SIG-M5 (cell line): ENCODE data around the gene STAP2.

Experiments
- DNase-seq: peaks from one replicate; lab custom pipeline; 2025; lab: John Stamatoyannopoulos, UW

Gene STAP2

DNA sequence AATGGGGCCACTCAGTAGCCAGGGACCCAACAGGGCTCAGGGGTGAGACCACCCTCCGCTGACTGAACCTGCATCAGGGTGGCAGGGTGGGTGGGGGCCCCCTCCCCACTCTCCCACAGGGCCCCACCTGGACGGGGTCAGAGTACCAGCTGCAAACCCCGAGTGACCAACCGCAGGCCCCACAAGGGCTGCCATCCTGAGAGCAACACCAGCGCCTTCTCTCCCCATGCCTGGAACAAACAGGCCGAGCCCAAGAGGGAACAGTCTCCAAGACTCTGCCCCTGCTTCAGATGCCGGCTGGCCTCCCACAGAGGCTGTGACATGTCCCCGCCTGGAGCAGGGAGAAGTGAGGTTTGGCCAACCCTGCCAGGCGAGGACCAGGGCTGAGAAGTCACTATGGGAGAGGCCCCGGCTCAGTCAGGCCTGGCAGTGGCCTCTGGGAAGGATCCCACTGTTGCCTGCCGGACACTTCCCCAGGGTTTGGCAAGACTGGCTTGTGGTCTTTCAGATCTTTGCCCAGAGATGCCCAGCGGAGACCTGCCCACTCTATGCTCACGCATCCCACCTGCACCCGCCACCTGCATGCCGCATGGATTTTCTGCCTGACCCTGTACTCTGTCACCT lies 31.9 kb upstream of the STAP2 start:
- no peak for DNase-seq

- DNase-seq = no peak
These were observed 31.2 kb upstream of the STAP2 start for GRCh38 chr19:4369888-4370260.

DNA sequence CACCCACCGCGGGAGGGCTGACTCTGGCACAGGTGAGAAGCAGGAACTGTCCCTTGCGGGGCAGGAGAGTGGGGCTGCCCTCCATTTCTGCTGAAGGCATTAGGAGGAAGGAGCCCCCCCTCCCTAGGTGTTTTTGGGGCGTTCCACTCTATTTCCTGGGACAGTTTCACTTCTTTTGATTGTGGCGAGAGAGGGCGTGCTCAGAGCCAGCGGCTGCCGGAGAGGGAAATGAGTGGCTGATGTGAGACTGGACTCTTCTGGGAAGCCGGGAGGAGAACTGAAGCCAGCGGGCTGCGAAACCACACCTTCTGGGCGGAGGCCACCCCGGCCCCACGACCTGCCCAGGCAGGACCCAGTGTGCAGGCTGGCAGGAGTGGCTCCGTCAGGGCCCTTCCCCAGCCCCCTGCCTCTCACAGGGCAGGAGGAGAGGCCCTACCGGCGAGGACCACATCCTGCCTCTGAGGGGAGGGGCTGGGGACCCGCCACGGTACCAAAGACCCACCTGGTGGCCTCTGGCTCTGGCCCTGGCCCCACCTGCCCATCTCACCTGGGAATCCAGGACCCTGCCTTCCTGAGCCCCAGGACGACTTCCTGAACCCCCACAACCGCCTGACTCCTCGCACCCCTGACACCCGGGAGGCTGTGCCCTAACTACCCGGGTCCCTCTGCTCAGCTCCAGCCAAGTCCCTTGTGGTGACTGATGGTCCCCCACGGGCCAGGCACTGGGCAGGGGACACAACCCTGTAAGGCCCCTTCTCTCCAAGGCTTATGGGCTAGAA lies 30.7 kb upstream of the STAP2 start:
- DNase-seq = no peak

DNA sequence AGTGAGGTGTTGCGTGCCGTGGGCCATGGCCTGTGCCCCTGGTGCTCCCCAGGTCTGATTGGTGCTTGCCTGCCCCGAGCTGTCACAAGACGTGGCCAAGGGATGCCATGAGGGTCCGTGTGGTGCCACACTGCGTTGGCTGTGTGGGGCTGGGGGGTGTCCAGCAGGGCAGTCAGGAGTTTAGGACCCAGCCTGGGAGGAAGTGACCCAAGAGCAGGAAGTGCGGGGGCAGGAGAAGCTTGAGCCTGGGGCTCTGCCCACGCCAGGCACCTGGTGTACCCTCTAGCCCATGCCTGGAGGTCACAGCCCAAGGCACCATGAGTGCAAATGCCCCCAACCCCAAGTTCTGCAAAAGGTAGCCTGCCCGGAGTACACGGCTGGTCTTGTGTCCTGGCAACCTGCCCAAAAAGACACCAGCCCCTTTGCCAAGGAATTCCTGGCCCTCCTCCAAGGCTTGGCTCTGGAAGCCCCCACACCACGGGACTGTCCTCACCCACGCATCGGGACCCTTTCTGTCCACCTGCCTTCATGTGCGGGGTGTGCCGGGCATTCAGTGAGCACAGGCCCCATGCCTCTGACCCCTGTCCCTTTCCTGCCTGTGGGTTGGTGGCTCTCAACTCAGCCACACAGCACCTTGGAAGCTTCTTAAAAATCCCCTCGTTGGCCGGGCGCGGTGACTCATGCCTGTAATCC lies 29.6 kb upstream of the STAP2 start:
- DNase-seq = no peak

DNA sequence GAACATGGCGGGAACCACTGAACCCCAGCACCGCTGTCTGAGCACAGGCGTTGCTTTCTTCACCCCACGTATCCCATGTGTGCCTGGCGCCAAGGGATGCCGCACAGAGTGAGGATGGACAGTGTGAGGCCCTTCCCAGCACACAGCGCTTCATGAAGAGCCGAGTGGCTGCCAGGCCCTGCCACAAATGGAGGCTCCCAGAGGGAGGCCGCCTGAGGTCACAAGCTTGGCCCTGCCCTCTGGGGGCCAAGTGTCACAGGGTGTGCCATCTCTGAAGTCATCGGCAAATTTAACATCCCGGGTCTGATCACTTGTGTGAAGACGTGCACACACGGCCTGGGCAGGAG lies 29.1 kb upstream of the STAP2 start:
- no peak for DNase-seq

DNA sequence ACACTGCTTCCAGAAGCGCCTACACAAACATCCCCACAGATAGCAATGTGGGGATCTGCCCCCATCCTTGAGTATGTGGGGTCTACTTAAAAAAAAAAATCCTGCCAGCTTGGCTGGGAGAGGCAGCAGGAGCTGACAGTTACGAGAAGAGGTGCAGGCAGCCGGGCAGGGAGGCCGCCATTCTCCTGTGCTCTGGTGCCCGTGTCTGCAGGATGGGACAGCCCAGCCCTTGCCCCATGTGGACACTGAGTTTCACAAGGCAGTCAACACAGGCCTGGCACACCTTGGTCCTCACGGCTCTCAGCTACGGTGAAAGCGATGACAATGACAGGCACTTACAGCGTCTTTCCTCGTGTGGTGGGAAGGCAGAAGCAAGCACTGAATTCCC lies 28.7 kb upstream of the STAP2 start:
- no peak for DNase-seq

DNA sequence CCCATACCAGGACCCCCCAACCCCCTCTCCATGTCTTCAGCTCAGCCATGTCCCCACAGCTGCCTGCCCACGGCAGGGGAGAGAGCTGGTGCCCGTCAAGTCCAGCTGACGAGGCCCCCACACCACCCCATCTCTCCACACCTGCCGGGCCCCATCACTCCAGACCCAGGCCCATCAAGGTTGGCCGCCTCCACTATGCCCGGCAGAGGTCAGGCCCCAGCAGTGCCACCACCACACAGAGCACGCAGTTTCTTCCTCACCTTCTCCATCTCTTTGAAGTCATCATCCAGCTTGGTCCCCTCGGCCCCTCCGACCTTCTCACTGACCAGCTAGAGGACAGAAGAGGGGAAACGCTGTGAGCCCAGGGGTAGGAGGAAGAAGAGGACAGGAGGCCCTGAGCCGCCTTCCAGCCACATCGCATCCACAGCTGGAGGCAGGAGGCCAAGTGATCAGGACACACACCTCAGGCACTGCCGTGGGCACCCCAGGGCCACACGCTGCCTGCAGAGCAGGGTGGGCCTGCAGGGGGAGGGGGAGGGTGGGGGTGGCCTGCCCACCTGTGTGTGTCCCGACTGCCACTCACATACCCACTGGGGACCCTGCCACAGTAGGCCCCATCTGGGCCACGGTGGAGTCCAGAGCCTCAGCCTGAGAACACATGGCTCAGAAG lies 28.2 kb upstream of the STAP2 start:
- DNase-seq = no peak

- DNase-seq = no peak
These were observed 27.4 kb upstream of the STAP2 start for GRCh38 chr19:4365791-4366665.

DNA sequence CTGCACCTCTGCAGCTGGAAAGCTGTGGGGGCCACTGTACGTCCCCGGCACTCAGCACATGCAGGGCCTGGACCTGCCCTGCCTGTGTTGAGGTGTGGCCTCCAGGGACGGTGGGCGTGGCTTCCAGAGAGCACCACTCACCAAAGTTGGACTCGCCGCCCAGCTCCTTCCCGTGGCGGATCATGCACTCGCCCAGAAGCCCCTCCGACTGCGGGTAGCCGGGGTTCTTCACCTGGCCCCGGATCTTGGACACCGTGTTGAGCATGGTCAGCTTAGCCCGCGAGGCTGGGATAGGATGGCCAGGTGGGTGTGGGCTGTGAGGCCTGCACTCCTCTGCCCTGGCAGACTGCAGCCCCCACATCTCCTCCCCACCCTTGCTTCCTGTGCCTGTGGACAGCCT lies 26.7 kb upstream of the STAP2 start:
- DNase-seq = no peak

DNA sequence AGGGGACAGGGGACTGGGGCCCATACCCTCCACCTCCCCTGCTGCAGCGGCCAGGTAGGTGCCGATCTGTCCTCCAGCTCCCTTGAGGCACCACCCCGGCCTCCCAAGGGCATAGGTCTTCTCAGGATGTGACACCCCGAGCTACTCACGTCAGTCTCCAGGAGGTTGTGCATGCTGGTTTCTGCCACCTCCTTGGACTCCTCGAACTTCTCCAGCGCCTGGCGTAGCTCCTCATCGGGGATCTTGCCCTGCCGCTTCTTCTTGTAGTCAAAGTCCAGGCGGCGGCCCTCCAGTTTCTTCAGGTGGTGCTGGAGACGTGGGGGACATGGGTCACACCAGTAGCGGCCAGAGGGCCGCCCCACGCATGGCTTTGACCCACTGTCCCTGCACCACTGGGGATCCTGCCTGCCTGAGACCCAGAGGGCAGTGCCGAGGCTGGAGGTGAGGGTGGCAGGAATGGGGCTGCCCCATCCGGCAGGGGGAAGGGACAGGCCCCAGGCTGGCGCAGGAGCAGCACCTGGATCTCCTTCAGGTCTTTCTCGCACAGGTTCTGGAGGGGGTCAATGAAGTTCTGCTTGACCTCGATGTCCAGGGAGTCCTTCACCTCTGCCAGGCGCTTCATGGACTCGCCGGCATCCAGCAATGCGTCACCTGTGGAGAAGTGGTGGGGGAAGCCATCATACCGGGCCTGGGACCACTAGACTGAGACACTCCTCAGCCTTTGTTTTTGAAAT lies 25.1 kb upstream of the STAP2 start:
- no peak for DNase-seq

GRCh38 chr19:4362831-4363545 lies 24.4 kb upstream of the STAP2 start:
- no peak for DNase-seq

DNA sequence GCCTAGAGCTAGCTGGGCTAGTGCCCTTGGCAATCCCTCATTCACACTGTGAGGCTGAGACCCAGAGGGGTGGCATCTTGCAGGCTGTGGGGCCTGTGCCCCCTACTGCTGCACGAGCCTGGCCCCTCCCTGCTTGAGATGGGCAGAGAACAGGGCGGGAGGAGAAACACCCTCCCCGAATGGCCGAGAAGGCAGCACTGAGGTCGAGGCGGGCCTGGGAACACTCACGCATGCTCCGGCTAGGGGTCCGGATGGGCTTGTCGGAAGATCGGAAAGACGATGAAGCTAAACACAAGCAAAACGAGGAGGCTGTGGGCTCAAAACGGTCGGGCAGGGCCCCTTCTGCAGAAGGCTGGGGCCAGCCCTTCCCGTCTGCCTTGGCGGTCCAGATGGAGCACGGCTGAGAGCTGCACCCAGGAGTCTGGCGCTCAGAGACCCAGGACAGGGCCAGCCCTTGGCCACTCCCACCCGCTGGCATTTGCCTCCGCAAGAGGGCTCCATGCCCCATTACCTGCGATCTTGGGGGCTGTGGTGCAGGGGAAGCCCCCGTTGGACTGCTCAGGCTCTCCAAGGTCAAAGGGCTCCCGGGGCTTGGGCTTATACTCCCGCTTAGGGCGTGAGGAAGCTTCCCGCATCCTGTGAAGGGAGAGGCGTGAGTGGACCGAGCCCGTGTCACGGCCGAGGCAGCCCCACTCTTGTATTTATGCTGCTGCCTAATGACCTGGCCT lies 23.6 kb upstream of the STAP2 start:
- DNase-seq = no peak

DNA sequence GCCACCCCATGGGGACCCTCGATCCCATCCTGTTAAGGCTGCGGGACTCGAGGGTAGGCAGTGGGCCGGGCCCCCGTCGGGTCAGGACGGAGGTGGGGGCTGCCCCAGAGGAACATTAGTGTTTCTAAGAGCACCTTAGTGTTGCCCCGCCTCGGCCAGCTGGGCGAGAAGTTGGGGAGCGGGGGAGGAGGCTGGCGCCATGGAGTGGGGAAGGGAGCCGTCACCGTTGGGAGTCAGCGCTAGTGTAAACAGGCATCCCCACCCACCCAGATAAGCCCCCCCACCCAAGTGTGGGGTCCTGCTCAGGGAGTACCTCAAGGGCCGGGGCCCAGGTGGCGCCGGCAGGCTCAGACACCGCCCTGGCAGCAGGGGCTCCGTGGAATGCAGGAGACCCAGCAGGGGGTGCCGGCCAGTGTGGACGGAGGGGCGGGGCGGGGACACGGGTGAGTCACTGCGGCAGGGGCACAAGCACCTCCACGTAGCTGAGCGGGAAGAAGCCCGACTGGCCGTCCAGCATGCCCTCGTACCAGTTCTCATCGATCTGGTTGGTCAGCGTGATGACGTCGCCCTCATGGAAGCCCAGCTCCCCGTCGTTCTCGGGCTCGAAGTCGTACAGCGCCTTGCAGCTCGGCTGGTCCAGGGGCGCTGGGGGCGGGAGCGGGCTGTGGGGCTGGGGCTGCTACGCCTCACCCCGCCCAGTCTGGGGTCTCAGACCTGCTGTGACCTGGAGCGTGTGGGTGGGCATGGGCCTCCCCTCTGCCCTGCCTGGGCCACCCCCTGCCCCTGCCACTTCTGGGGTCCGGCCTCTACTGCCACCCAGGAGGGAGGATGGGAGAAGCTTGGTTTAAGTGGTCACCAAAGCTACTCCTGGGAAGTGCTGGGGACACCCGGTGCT lies 22.8 kb upstream of the STAP2 start:
- no peak for DNase-seq

- no peak for DNase-seq
These were observed 22.1 kb upstream of the STAP2 start for GRCh38 chr19:4360641-4361151.

DNA sequence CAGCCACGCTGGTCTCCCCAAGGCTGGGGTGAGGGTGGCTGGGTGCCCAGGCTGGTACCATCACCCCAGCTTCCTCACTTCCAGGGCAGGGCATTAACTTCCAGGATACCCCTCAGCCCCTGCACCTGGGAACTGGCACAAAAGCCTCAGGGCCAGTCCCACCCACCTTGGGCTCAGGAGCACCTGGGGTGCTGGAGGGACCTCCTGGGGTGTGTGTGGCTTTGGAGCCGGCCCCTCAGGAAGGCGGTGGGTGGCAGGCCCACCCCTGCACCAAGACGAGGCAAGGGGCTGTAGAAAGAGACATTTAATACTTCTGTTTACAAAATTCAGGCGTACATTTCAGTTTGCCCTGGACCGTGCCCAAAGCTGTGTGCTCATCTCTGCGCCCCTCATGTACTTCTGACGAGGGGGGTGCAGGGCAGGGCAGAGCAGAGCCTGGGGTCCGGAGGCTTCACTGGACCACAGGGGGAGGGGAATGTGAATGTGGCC lies 21.5 kb upstream of the STAP2 start:
- no peak for DNase-seq

GRCh38 chr19:4359627-4360000 lies 21.0 kb upstream of the STAP2 start:
- no peak for DNase-seq

DNA sequence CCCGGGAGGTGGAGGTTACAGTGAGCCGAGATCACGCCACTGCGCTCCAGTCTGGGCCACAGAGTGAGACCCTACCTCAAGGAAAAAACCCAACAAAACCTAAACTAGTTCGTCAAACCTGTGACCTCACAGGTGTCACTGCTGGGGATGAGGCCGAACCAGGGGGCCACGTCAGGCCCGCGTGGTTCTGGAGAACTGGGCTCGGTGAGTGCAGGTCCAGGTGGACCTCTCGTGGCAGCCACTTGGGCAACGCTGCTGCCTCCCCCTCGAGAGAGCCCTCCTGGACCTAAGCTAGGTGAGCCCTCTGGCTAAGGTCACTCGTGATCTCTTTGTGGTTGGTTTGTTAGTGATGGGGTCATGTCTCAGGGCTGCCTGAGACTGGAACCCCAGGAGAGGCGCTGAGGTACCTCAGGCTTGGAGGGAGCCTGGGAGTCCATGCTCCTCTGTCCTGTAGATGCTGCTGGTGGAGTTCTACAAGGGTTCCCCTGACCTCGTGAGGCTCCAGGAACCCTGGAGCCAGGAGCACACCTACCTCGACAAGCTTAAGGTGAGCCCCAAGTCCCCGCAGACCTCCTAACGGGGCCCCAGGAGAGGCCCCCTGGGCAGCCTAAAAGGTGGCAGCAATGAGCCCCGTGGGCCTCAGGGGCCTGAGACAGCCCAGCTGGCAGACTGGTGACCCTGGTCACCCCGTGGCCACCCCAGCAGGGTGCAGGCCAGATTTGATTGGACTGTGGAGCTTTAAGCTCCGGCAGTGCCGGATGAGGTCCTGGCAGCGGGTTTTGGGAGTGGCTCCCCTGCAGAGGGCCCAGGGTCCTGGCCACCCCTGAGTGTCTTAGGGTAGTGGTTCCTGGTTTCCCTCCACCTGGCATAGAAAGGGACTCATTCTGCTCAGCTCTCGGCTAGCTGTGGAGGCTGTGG lies 20.3 kb upstream of the STAP2 start:
- no peak for DNase-seq
